HG02759 (cell line): Measurements from ENCODE around the gene DNAJA1.
"Not testable (repeated sequence)": the region's sequence is repeated elsewhere in the genome, so short reads cannot be mapped to it uniquely, and the experiment has no call there.

Source experiments
- ATAC-seq: cut with Tn5 transposase; IDR thresholded peaks from one replicate; pipeline ENCODE4 v1.9.1; 2021; ENCODE audit warnings: mild to moderate bottlenecking, moderate library complexity; ENCODE audit not compliant: unreplicated experiment

The DNAJA1 gene

DNA sequence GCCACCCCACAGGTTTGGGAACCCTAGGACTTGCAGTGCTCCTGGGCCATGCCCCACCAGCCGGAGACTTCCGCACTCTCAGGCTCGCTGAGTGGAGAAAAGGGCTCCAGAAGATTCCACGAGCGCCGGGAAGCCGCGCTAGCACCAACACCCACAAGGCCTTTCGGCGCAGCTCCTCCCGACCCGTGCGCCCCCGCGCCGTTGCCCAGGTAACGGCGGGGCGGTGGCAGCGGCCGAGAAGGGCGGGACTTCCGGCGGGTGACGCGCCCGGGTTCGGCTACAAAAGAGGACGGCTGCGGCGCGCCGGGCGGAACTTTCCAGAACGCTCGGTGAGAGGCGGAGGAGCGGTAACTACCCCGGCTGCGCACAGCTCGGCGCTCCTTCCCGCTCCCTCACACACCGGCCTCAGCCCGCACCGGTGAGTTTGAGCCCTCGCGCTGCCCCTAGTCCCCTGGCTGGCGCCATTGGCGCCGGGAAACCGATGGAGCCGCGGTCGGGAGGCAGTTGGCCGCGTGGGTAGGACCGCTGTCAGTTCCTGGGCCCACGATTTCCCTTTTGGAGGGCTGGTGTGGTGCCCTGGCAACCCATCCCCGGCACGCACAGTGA lies at the start of gene DNAJA1:
DNAJA1 (plus strand) TSS at position 308 of the 606 bp plus-strand sequence. CDS start 1,212 bp downstream, outside the sequence.
- ATAC-seq = peak; percentile 91

DNA sequence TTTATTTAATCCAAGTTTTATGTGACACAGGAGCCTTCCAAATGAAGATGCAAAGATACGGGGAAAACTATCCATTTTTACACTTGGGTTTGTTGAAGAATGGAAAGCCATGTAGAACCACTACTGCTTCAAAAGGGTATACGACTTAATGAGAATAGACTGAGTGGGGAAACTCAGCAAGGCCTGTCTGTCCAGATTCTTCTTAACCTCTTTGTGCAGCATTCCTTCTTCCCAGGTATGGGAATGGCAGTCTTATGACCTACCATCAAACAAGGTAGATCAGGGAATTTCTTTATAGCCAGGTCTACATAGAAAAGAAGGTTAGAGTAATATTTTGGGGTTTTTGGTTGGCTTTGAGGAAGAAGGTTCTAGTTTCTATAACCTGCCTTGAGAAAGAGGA lies 47.0 kb upstream of the DNAJA1 start:
- ATAC-seq = no peak

DNA sequence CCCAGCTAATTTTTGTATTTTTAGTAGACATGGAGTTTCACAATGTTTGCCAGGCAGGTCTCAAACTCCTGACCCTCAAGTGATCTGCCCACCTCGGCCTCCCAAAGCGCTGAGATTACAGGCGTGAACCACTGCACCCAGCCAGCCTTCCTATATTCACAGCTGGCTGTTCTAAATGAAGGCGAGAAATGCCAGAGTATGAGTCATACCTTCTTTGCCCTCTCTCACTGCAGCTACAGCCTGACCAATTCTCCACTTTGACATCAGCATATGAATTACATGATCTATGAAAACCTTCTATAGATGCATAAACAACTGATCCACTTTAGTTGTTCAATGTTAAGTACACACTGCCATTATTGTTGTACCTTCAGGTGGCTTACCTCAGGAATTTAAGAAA lies 38.1 kb upstream of the DNAJA1 start:
- no peak for ATAC-seq

DNA sequence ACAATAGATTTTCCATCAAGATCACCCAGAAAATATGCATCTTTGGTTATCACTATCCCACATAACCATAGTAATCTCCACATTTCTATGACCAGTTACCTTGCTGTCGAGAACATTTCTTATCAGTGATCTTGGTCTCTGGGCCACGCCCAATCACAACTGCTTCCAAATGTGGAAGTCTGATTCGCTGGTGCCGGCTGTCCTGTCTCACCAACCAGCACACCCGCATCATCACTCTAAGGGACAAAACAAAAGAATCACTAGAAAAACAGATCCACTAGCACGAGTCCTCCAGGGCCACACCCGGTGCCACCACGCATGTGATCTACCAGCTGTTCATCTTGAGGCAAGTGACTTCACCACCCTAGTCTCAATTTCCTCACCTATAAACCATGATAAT lies 35.4 kb upstream of the DNAJA1 start:
- ATAC-seq = no peak

DNA sequence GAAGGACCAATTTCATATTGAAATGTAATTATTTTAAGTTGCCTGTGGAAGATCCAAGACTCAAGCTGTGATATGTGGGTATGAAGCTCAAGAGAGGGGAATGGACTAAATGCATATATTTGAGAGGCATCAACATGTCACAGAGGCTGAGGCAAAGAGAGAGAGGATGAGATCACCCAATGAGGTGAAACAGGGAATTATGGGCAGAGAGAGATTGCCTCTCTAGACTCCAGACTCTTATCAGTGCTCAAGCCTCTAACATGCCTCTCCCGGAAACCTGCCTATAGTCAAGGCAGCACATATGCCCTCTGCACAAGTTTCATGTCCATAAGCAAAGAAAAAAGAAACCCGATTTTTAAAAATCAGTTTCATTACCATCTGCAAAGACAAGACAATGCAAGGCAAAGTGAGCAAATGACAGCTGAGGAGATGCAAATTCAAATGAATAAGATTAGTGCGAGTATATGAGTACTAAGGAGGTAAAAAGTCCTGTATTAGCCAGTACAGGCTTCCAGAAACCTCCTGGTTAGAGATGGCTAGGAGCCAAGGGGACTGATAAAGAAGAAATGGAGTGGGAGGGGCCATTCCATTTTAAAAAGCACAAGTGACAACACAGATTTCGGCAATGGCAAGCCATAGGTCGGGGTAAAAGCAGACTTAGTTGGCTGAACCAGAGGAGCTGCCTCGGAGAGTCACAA lies 33.0 kb upstream of the DNAJA1 start:
- no peak for ATAC-seq

DNA sequence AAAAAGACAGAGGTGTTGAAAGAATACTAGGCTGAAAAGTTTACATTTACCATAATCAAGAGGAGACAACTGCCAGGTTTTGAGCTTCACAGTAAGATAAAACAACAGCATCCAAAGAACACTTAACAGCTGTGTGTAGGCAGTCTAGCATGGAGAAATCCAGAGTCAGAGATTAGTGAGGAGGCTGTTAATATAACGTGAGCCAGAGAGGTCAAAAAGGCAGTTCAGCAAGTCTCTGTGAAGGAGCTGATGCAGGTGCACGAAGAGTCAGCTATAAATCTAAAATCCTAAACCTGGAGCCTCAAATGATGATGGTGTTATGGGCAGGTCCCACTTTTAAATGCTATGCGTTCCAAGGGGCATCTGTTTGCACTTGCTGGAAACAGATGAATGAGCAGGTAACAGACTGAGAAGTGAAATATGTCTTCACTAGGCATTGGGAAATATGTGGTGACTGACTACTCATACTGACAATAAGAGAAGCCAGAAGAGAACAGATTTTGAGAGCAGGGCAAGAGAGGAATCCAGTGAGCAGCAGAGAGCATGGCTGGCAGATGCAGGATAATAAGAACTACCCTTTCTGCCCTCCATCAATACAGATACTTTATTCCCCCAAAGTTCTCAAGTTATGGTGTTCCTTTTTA lies 32.4 kb upstream of the DNAJA1 start:
- no peak for ATAC-seq

DNA sequence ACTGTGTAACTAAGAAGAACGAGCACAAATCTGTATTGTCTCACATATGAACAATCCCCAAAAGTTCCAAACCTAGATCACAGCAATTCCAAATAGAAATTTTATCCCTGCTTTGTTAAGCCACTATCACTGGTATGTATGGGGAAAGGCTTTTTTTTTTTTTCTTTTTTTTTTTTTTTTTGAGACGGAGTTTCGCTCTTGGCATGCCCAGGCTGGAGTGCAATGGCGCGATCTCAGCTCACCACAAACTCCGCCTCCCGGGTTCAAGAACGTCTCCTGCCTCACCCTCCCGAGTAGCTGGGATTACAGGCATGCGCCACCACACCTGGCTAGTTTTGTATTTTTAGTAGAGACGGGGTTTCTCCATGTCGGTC lies 24.4 kb upstream of the DNAJA1 start:
- peak; percentile 0 for ATAC-seq

DNA sequence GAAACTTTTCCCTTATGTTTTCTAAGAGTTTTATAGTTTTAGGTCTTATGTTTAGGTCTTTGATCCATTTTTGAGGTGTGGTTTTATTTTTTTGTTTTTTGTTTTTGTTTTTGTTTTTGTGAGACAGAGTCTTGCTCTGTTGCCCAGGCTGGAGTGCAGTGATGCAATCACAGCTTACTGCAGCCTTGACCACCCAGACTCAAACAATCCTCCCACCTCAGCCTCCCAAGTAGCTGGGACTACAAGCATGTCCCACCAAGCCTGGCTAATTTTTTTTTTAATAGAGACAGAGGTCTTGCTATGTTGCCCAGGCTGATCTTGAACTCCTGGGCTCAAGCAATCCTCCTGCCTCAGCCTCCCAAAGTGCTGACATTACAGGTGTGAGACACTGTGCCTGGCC lies 19.7 kb upstream of the DNAJA1 start:
- not testable (repeated sequence) for ATAC-seq

DNA sequence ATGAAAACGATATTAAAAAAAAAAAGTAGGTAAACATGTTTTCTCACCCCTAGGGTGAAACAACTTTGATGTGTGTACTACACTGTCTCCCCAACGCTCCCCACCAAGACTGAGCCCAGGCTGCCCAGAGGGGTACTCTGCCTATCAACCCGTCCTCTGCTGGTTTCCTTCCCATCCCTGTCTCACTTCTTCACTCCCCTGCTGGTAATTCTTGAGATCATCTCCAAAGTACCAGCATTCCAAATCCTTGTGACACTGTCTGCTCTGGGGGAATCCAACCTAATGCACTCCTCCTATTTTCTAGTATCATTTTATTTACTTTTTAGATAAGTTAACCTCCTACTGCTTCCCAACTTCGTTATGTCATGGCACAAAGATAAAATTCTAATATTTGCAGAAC lies 17.3 kb upstream of the DNAJA1 start:
- no peak for ATAC-seq

DNA sequence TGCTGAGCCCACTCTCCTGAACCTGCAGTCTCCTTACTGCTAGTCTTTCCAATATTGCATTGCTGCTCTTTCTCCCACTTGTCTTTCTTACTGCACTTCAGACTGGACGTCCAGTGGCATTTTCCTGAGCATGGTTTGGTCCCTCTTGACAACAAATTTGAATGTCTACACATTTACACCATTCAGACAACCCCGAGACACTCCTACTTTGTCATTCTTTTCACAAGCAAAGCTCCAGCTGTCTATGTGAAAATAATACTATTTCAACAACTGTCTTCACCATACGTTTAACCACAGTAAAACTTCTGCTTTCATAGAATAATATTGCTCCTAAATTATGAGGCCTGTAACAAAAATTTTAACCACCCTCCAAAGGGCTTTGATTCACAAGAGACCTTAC lies 13.2 kb upstream of the DNAJA1 start:
- ATAC-seq = no peak

DNA sequence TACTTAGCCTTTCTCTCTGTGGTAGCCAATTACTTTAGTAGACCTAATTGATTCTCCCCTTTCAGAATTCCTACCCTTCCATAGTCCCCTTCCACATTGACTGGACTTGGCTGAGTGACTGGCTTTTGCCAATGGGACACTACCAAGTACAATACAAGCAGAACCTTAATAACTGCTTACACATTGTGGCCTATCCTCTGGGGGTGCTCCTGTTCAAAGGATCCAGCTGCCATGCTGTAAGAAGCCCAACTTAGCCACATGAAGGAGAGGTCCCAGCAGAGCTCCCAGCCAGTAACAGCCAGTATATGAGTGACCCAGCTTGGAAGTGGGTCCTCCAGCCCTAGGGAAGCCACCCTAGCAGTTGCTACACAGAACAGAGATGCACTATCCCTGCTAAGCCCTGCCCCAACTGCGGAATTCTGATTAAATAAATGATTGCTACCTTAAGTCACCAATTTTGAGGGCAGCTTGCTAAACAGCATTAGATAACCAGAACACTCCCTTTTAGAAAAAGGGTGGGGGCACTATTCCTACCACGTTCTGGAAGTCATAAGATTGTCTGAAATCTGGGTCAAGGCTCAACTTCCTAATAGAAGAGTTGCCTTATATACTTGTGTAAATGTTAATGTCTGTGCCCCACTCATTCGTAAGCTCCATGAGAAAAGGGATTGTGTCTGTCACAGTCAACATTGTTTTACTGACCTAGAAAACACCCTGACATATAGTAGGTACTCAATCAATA lies 12.6 kb upstream of the DNAJA1 start:
- ATAC-seq = no peak

DNA sequence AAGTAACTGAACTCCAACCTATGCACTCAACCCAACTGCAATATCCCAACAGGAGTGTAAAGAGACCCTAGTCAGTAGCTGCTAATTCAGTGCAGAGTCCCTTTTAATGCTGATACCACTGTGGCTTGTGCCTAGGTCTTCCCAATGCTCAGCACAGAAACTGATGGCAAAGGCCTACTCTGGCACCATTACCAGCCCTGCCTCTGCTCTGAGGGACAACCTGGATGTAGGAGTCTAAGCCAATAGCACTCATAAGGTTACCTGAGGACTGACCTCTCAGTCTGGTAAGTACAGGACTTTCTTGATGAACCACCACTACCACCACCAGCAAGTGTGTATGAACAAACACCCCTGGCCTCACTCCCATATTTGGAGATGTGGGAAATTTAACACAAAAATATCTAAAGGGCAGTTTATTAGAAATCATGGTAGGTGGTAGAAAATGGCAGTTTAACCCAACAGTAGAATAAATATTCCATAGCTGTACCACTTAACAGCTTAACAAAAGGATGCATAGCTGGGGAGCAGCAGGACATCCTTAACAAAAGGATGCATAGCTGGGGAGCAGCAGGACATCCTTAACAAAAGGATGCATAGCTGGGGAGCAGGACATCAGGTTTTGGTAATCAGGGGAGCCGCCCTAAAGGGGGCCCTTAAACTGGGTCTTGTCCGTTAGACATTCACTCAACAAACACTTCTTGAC lies 11.0 kb upstream of the DNAJA1 start:
- no peak for ATAC-seq

DNA sequence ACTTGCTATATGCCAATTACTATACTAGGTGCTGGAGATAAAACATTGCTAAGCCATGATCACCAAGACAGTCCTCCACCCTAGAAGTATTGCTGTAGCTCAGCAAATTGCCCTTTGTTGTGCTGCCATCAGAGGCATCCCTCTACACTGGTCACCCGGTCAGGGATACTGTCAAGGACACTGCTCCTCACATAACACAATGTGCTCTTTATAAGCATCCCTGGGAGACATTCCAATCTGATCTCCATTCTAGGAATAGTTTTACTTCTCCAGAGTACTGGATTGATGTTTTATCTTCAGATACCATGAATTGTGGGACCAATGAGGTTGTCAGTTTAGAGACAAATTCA lies 10.4 kb upstream of the DNAJA1 start:
- ATAC-seq = no peak

DNA sequence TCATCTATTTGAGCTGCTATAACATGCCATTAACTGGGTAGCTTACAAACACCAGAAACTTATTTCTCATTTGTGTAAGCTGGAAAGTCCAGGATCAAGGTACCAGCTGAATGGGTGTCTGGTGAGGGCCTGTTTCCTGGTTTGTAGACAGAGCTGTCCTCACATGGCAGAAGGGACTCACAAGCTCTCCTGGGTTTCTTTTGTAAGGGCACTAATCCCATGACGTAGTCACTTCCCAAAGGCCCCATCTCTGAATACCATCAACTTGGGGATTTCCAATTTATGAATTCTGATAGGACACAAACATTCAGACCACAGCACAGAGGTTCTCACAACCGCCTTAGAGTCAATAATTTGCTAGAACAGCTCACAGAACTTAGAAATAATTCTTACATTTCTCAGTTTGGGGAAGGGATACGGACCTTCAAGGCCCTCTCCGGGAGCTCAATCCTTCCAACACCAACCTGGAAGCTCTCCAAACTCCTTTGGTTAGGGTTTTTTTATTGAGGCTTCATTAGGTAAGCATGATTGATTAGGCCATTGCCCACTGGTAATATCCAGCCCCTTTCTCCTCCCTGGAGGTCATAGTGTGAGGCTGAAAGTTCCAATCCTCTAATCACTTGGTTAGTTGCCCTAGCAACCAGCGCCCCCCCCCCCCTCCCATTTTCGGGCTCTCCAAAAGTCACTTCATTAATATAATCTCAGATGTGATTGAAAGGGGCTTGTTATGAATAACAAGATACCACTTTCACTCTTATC lies 7.6 kb upstream of the DNAJA1 start:
- peak; percentile 70 for ATAC-seq

DNA sequence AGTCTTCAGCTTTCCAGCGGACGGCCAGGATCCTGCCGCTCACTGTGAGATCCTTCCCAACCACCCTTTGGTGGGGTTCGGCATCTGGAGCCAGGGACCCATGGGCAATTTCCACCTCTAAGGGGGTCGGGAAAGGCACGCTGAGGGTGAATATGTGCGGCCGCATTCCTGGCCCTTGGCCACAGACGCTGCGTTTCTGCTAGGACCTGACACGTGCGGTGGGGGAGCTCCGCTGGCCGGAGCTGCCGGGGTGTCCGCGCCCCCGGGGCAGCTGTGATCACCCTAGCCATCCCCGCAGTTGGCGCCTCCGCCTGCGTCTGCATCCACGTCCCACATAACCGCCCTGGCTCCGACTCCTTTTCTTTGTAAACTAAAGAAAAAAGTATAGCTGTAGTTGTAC lies 5.3 kb upstream of the DNAJA1 start:
- no peak for ATAC-seq

DNA sequence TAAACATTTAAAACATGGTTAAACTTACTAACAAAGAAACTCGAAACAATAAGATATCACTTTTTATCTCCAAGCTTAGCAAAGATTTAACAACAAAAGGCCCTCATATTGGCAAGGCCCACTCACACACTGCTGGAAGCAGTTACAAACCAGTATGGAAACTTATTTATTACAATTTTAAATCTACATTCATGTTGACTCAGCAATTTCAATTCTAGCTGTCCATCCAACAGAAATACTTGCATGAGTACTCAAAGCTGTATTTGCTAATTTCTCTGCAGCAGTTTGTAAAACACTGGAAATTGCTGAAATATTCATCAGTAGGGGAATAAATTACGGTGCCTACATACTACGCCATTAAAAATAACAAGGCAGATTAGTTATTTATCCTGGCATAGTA lies 2.8 kb upstream of the DNAJA1 start:
- ATAC-seq = no peak

DNA sequence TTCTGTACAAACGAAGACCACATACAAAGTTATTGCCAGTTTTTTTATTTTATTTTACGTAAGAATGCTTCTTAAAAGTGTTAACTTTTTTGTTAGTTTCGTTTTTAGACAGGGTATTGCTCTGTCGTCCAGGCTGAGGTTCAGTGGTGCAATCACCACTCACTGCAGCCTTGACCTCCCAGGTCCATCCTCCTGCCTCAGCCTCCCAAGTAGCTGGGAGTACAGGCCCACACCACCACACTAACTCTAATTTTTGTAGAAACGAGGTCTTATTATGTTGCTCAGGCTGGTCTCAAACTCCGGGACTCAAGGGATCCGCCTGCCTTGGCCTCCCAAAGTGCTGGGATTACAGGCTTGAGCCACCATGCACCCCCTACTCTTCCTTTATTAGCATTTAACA lies 2.3 kb upstream of the DNAJA1 start:
- ATAC-seq = no peak

DNA sequence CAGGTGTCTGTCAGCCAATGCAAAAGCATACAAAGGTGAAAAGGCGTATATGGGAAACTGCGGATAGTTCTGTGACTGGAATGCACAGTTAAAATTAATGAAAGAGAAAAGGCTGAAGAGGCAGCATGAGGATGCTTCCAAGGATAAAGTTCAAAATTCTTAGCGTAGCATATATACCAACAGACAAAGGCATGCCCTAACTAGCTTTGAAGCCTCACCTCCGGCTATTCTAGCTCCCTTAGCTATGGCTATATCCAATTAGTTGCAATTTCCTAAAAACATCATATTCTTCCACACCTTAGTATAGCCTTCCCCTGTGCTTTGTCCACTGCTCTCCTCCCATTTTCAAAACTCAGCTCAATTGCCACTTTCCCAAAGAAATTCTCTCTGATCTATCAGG lies 1.4 kb upstream of the DNAJA1 start:
- no peak for ATAC-seq

DNA sequence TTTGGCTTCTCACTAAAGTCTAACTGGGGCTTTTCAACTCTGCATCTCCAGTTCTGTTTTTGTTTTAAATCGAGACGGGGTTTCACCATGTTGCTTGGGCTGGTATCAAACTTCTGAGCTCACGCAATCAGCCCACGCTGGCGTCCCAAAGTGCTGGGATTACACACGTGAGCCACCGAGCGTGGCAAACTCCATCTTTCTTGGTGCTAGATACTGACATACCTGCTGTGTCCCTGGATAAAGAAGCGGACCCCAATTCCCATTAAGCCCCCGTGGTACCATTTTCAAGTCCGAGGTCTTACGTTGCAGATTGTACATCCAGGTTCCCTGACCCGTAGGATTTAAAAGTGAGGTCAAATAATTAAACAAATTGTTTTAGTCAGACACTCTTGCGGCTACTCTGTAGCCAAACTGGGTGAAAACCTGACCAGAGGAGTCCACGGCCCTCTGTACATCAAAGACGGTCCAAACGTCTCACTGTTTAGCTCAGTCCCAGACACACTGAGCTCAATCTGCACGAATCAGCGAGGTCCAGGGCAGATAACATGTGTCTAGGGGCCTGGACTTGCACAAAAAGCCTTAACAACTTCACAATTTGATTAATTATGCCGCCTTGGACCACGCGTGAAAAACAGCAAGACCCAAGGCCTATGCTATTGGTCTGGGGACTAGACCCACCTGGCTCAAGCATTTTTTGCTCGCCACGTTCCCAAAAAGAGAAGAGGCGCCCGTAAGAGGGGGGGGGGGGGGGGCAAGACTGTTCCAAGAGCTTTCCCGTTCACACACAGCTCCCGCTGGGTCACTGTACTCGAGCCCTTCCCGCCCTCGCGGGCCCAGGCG lies 727 bp upstream of the DNAJA1 start:
- ATAC-seq = no peak
